ENCODE measurements around the gene NODAL.

NODAL gene

GRCh38 chr10:70482982-70483760 lies 41.7 kb upstream of the NODAL start:
- WGBS, 2 donors (ENCODE audit: extremely low coverage in 2 of 2, insufficient read length in 2 of 2, insufficient replicate concordance in 1 of 2) = no CpG with 5 or more reads among the region's 8 CpGs
- Histone ChIP-seq H2BK12ac (ENCODE audit: low read length) (no peak overlapping the region), H3K14ac (ENCODE audit: low read length) (no peak overlapping the region)

GRCh38 chr10:70481831-70482530 lies 40.5 kb upstream of the NODAL start:
- no peak overlapping the region for H2AFZ ChIP-seq (ENCODE audit: low read length)
- peaks cover 6% of the 10 kb centered on the region for H3K79me1 ChIP-seq (ENCODE audit: low read depth, low read length)
- no peak overlapping the region for H3K4me3 ChIP-seq (ENCODE audit: low read length in 2 of 2)
- no peak overlapping the region for H3K14ac ChIP-seq (ENCODE audit: low read length)
- H3K27ac ChIP-seq (replicated peaks; ENCODE audit: low read length) = no peak overlapping the region
- H2AK5ac ChIP-seq (ENCODE audit: low read depth, low read length) = no peak overlapping the region
- H3K27me3 ChIP-seq (ENCODE audit: control insufficient read depth in 3 of 3, insufficient read depth in 3 of 3, low read depth in 1 of 3, low read length in 3 of 3) = peaks cover 0 to 12% (median 4%) of the 10 kb centered on the region in 3 experiments
- H2BK120ac ChIP-seq (ENCODE audit: low read depth, low read length) = no peak overlapping the region
- peak overlapping the region; percentile 14 for H3K23ac ChIP-seq (ENCODE audit: low read depth, low read length, poor library complexity)
- no peak overlapping the region for H4K8ac ChIP-seq (ENCODE audit: low read depth, low read length)
- no peak overlapping the region for H3K4me2 ChIP-seq (ENCODE audit: insufficient read depth, low read length, poor library complexity, severe bottlenecking)
- H3K4me1 ChIP-seq (ENCODE audit: control insufficient read depth in 2 of 2, insufficient read depth in 1 of 2, low read depth in 1 of 2, low read length in 2 of 2) = peaks cover 7 to 8% of the 10 kb centered on the region in 2 donors
- peak overlapping the region; percentile 3 for H3K9ac ChIP-seq (ENCODE audit: low read depth, low read length, poor library complexity)
- H4K91ac ChIP-seq (ENCODE audit: low read depth, low read length, poor library complexity) = no peak overlapping the region
- H2BK12ac ChIP-seq (ENCODE audit: low read length) = no peak overlapping the region
- no peak overlapping the region for H2BK15ac ChIP-seq (ENCODE audit: low read length)
- DNase-seq (ENCODE audit: low spot score) = no peak
- no peak overlapping the region for H2BK5ac ChIP-seq (ENCODE audit: low read length)
- peaks cover 0 to 5% of the 10 kb centered on the region in 2 donors for H3K36me3 ChIP-seq (replicated peaks in 1 of 2; ENCODE audit: control insufficient read depth in 2 of 2, insufficient read depth in 2 of 2, low read length in 2 of 2)
- peak overlapping the region; percentile 35 for H3K18ac ChIP-seq (ENCODE audit: low read length)
- no peak overlapping the region for H3K4ac ChIP-seq (ENCODE audit: low read length)
- H3K9me3 ChIP-seq (replicated peaks in 1 of 2; ENCODE audit: control insufficient read depth in 2 of 2, insufficient read depth in 1 of 2, low read depth in 1 of 2, low read length in 2 of 2) = no peaks in the 10 kb centered on the region
- WGBS, 2 donors (ENCODE audit: extremely low coverage in 2 of 2, insufficient read length in 2 of 2, insufficient replicate concordance in 1 of 2) = no CpG with 5 or more reads among the region's 7 CpGs

More at GRCh38 chr10:70482982-70483760, 41.7 kb upstream of the NODAL start:
- H3K9me3 ChIP-seq (replicated peaks in 1 of 2; ENCODE audit: control insufficient read depth in 2 of 2, insufficient read depth in 1 of 2, low read depth in 1 of 2, low read length in 2 of 2) = no peaks in the 10 kb centered on the region
- no peak overlapping the region for H2AK5ac ChIP-seq (ENCODE audit: low read depth, low read length)
- H3K18ac ChIP-seq (ENCODE audit: low read length) = no peak overlapping the region
- no peak overlapping the region for H3K9ac ChIP-seq (ENCODE audit: low read depth, low read length, poor library complexity)
- H3K4ac ChIP-seq (ENCODE audit: low read length) = no peak overlapping the region
- H3K27ac ChIP-seq (replicated peaks; ENCODE audit: low read length) = no peak overlapping the region
- no peak overlapping the region for H2BK15ac ChIP-seq (ENCODE audit: low read length)
- H3K4me2 ChIP-seq (ENCODE audit: insufficient read depth, low read length, poor library complexity, severe bottlenecking) = no peak overlapping the region
- no peak overlapping the region for H4K8ac ChIP-seq (ENCODE audit: low read depth, low read length)
- no peak overlapping the region for H4K91ac ChIP-seq (ENCODE audit: low read depth, low read length, poor library complexity)
- no peak overlapping the region for H3K4me3 ChIP-seq (ENCODE audit: low read length in 2 of 2)
- no peak overlapping the region for H3K23ac ChIP-seq (ENCODE audit: low read depth, low read length, poor library complexity)
- no peak overlapping the region for H2BK120ac ChIP-seq (ENCODE audit: low read depth, low read length)
- DNase-seq (ENCODE audit: low spot score) = no peak
- peaks cover 0 to 5% of the 10 kb centered on the region in 2 donors for H3K36me3 ChIP-seq (replicated peaks in 1 of 2; ENCODE audit: control insufficient read depth in 2 of 2, insufficient read depth in 2 of 2, low read length in 2 of 2)
- H2AFZ ChIP-seq (ENCODE audit: low read length) = no peak overlapping the region
- no peaks in the 10 kb centered on the region for H3K27me3 ChIP-seq (ENCODE audit: control insufficient read depth in 3 of 3, insufficient read depth in 3 of 3, low read depth in 1 of 3, low read length in 3 of 3)
- no peak overlapping the region for H2BK5ac ChIP-seq (ENCODE audit: low read length)
- peaks cover 4% of the 10 kb centered on the region in 2 donors for H3K4me1 ChIP-seq (ENCODE audit: control insufficient read depth in 2 of 2, insufficient read depth in 1 of 2, low read depth in 1 of 2, low read length in 2 of 2)
- H3K79me1 ChIP-seq (ENCODE audit: low read depth, low read length) = peaks cover 6% of the 10 kb centered on the region

- no CpG with 5 or more reads among the region's 9 CpGs for WGBS, 2 donors (ENCODE audit: extremely low coverage in 2 of 2, insufficient read length in 2 of 2, insufficient replicate concordance in 1 of 2)
- Histone ChIP-seq H2AFZ (ENCODE audit: low read length) (no peak overlapping the region), H3K27me3 (ENCODE audit: control insufficient read depth in 3 of 3, insufficient read depth in 3 of 3, low read depth in 1 of 3, low read length in 3 of 3) (peaks cover 0 to 20% (median 4%) of the 10 kb centered on the region in 3 experiments)
Observed at GRCh38 chr10:70481105-70481504, 39.6 kb upstream of the NODAL start.

GRCh38 chr10:70480239-70480861 lies 38.9 kb upstream of the NODAL start:
- no CpG with 5 or more reads among the region's 9 CpGs for WGBS, 2 donors (ENCODE audit: extremely low coverage in 2 of 2, insufficient read length in 2 of 2, insufficient replicate concordance in 1 of 2)

More at GRCh38 chr10:70481105-70481504, 39.6 kb upstream of the NODAL start:
- Histone ChIP-seq H3K36me3 (replicated peaks in 1 of 2; ENCODE audit: control insufficient read depth in 2 of 2, insufficient read depth in 2 of 2, low read length in 2 of 2) (peaks cover 0 to 5% of the 10 kb centered on the region in 2 donors), H3K27ac (replicated peaks; ENCODE audit: low read length) (no peak overlapping the region), H3K9ac (ENCODE audit: low read depth, low read length, poor library complexity) (no peak overlapping the region), H3K18ac (ENCODE audit: low read length) (no peak overlapping the region), H3K4me3 (ENCODE audit: low read length in 2 of 2) (no peak overlapping the region), H4K91ac (ENCODE audit: low read depth, low read length, poor library complexity) (no peak overlapping the region), H2BK15ac (ENCODE audit: low read length) (no peak overlapping the region), H3K14ac (ENCODE audit: low read length) (no peak overlapping the region), H3K4me1 (ENCODE audit: control insufficient read depth in 2 of 2, insufficient read depth in 1 of 2, low read depth in 1 of 2, low read length in 2 of 2) (peaks cover 7 to 8% of the 10 kb centered on the region in 2 donors), H2BK12ac (ENCODE audit: low read length) (no peak overlapping the region), H4K8ac (ENCODE audit: low read depth, low read length) (no peak overlapping the region), H3K23ac (ENCODE audit: low read depth, low read length, poor library complexity) (no peak overlapping the region), H2AK5ac (ENCODE audit: low read depth, low read length) (no peak overlapping the region), H2BK120ac (ENCODE audit: low read depth, low read length) (no peak overlapping the region), H3K4me2 (ENCODE audit: insufficient read depth, low read length, poor library complexity, severe bottlenecking) (no peak overlapping the region), H3K9me3 (replicated peaks in 1 of 2; ENCODE audit: control insufficient read depth in 2 of 2, insufficient read depth in 1 of 2, low read depth in 1 of 2, low read length in 2 of 2) (no peaks in the 10 kb centered on the region), H3K4ac (ENCODE audit: low read length) (no peak overlapping the region), H3K79me1 (ENCODE audit: low read depth, low read length) (peaks cover 6% of the 10 kb centered on the region), H2BK5ac (ENCODE audit: low read length) (no peak overlapping the region)
- DNase-seq (ENCODE audit: low spot score) = no peak

More at GRCh38 chr10:70480239-70480861, 38.9 kb upstream of the NODAL start:
- Histone ChIP-seq H3K36me3 (replicated peaks in 1 of 2; ENCODE audit: control insufficient read depth in 2 of 2, insufficient read depth in 2 of 2, low read length in 2 of 2) (no peaks in the 10 kb centered on the region), H2BK15ac (ENCODE audit: low read length) (no peak overlapping the region), H3K27me3 (ENCODE audit: control insufficient read depth in 3 of 3, insufficient read depth in 3 of 3, low read depth in 1 of 3, low read length in 3 of 3) (peaks cover 0 to 28% (median 4%) of the 10 kb centered on the region in 3 experiments), H2BK120ac (ENCODE audit: low read depth, low read length) (no peak overlapping the region), H3K4me2 (ENCODE audit: insufficient read depth, low read length, poor library complexity, severe bottlenecking) (no peak overlapping the region), H2AK5ac (ENCODE audit: low read depth, low read length) (no peak overlapping the region), H3K27ac (replicated peaks; ENCODE audit: low read length) (no peak overlapping the region), H3K9me3 (replicated peaks in 1 of 2; ENCODE audit: control insufficient read depth in 2 of 2, insufficient read depth in 1 of 2, low read depth in 1 of 2, low read length in 2 of 2) (no peaks in the 10 kb centered on the region), H2AFZ (ENCODE audit: low read length) (no peak overlapping the region), H3K4ac (ENCODE audit: low read length) (no peak overlapping the region), H3K14ac (ENCODE audit: low read length) (no peak overlapping the region), H4K8ac (ENCODE audit: low read depth, low read length) (no peak overlapping the region), H3K4me3 (ENCODE audit: low read length in 2 of 2) (peak overlapping the region in 1 of 2 donors; percentile 75), H3K4me1 (ENCODE audit: control insufficient read depth in 2 of 2, insufficient read depth in 1 of 2, low read depth in 1 of 2, low read length in 2 of 2) (peaks cover 7 to 8% of the 10 kb centered on the region in 2 donors), H3K18ac (ENCODE audit: low read length) (peak overlapping the region; percentile 11), H3K23ac (ENCODE audit: low read depth, low read length, poor library complexity) (no peak overlapping the region), H4K91ac (ENCODE audit: low read depth, low read length, poor library complexity) (no peak overlapping the region), H2BK12ac (ENCODE audit: low read length) (no peak overlapping the region), H2BK5ac (ENCODE audit: low read length) (no peak overlapping the region), H3K79me1 (ENCODE audit: low read depth, low read length) (peaks cover 6% of the 10 kb centered on the region), H3K9ac (ENCODE audit: low read depth, low read length, poor library complexity) (no peak overlapping the region)
- DNase-seq (ENCODE audit: low spot score) = no peak

Measured in neuronal stem cell (in vitro differentiated cells).